ENCODE results near the gene CBFA2T2.
"Not testable (repeated sequence)": the region's sequence is repeated elsewhere in the genome, so short reads cannot be mapped to it uniquely, and the experiment has no call there.

The CBFA2T2 gene

DNA sequence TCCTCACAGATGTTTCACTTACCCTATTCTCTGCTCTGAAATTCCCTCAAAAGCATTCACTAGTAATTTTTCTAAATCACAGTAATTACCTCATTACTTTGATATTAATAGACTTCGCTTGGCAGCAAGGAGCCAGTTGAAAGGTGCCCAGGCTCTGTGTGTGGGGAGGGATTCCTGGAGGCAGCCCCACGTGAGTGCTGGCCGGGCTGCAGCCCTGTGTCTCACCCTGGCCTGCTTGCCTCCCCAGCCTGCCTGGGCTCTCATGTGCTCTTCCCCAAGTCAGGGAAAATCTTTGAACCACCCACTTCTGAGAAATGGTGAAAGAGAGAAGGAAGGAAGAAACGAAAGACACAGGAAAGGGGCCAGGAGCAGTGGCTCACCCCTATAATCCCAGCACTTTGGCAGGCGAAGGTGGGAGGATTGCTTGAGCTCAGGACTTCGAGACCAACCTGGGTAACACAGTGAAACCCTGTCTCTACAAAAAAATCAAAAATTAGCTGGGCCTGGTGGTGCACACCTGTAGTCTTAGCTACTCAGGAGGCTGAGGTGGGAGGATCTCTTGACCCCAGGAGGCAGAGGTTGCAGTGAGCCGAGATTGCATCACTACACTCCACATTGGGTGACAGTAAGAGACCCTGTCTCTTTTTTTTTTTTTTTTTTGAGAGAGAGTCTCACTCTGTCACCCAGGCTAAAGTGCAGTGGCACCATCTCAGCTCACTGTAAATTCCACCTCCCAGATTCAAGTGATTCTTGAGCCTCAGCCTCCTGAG is 26.4 kb upstream of the CBFA2T2 start:
- TF ChIP-seq, protein P1, sequence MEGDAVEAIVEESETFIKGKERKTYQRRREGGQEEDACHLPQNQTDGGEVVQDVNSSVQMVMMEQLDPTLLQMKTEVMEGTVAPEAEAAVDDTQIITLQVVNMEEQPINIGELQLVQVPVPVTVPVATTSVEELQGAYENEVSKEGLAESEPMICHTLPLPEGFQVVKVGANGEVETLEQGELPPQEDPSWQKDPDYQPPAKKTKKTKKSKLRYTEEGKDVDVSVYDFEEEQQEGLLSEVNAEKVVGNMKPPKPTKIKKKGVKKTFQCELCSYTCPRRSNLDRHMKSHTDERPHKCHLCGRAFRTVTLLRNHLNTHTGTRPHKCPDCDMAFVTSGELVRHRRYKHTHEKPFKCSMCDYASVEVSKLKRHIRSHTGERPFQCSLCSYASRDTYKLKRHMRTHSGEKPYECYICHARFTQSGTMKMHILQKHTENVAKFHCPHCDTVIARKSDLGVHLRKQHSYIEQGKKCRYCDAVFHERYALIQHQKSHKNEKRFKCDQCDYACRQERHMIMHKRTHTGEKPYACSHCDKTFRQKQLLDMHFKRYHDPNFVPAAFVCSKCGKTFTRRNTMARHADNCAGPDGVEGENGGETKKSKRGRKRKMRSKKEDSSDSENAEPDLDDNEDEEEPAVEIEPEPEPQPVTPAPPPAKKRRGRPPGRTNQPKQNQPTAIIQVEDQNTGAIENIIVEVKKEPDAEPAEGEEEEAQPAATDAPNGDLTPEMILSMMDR (IDR thresholded peaks at IDR 0.05; ENCODE audit: low read depth, low read length, missing control alignments) = no peak
- H3K4me3 ChIP-seq (ENCODE audit: low read depth, low read length) = no peak overlapping the region
- in situ Hi-C loops (cut with HindIII; ENCODE audit: low sequenced_read_pairs) = no loop called here
- no peak for DNase-seq (ENCODE audit: low read depth)

DNA sequence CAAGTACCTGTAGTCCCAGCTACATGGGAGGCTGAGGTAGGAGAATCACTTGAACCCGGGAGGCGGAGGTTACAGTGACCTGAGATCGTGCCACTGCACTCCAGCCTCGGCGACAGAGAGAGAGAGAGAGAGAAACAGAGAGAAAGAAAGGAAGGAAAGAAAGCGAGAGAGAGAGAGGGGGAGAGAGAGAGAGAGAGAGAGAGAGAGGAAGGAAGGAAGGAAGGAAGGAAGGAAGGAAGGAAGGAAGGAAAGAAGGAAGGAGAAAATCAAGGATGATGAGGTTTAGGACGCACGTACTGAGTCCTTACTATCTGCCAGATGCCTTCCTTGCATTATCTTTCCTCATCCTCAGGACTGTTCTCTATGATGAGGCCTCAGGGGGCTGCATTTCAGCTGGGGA is 25.1 kb upstream of the CBFA2T2 start:
- DNase-seq (ENCODE audit: low read depth); H3K4me3 ChIP-seq (ENCODE audit: low read depth, low read length); in situ Hi-C loops (cut with HindIII; ENCODE audit: low sequenced_read_pairs): not testable (repeated sequence)

DNA sequence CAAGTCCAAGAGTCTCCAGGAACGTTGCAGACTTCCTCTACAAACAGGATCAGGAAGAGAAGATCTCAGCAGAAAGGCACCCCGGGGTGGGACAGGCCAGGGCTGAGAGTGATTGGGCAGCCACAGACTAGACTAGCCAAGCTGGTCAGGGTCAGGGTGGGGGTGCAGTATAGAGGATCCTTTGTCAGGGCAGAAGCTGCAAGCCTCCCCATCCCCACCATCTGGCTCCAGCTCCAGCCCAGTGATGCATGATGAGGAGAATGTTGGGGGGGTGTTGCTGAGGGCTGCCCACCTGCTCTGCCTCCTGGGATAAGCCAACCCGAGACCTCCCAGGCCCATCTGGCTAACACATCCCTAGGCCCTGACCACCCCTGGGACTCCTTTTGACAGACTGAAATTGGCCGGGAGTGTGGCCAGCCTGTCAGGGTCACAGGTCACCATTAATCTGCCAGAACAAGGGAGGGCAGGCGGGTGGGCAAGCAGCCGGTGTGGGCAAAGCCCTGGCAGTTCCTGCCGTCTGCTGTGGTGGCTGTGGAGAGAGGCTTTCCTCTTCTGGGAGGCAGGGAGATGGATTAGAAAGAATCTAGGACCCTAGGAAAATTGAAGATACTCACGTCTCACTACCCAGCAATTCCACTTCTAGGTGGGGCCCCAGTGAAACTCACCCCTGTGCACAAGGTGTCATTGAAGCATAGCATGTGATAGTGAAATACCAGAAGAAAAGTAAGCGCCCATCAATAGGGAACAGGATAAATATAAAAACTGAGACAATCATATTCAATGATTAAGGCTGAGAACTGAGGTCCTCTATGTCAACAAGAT is 24.2 kb upstream of the CBFA2T2 start:
- in situ Hi-C loops (cut with HindIII; ENCODE audit: low sequenced_read_pairs) = no loop called here
- TF ChIP-seq, protein P1 (IDR thresholded peaks at IDR 0.05; ENCODE audit: low read depth, low read length, missing control alignments) = no peak
- H3K4me3 ChIP-seq (ENCODE audit: low read depth, low read length) = no peak overlapping the region
- no peak for DNase-seq (ENCODE audit: low read depth)

DNA sequence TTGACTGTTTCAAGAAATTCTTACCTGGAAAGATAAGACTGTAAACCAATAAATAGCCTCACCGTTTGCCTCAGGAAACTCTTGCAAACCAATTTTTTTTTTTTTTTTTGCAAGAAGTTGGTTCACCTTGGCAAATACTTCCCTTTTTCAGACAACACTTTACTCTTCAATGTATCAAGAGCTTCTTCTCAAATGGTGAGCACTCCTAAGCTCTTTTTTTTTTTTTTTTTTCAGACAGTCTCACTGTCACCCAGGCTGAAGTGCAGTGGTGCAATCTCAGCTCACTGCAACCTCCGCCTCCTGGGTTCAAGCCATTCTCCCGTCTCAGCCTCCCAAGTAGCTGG is 23.6 kb upstream of the CBFA2T2 start:
- H3K4me3 ChIP-seq (ENCODE audit: low read depth, low read length) = no peak overlapping the region
- no peak for DNase-seq (ENCODE audit: low read depth)
- in situ Hi-C loops (cut with HindIII; ENCODE audit: low sequenced_read_pairs) = no loop called here
- TF ChIP-seq, protein P1 (IDR thresholded peaks at IDR 0.05; ENCODE audit: low read depth, low read length, missing control alignments) = no peak

DNA sequence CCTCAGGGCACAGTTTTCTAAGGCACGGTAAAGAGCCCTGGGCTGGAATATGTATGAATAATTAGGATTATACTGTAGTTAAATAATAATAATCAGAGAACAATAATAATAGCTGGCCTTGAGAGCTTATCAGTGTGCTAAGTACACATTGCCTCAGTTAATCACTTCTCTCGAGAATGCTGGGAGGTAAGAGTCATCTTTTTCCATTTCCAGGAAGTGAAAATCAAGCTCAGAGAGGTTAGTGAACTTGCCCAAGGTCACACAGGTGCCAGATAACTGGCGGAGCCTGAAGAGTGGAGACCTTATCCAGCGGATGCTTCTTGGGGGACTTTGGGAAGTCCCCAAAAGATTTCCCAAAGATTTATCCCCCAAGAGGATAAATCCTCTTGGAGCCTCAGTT is 19.4 kb upstream of the CBFA2T2 start:
- TF ChIP-seq, protein P1 (IDR thresholded peaks at IDR 0.05; ENCODE audit: low read depth, low read length, missing control alignments) = no peak
- no peak for DNase-seq (ENCODE audit: low read depth)
- no peak overlapping the region for H3K4me3 ChIP-seq (ENCODE audit: low read depth, low read length)
- in situ Hi-C loops (cut with HindIII; ENCODE audit: low sequenced_read_pairs) = no loop called here

DNA sequence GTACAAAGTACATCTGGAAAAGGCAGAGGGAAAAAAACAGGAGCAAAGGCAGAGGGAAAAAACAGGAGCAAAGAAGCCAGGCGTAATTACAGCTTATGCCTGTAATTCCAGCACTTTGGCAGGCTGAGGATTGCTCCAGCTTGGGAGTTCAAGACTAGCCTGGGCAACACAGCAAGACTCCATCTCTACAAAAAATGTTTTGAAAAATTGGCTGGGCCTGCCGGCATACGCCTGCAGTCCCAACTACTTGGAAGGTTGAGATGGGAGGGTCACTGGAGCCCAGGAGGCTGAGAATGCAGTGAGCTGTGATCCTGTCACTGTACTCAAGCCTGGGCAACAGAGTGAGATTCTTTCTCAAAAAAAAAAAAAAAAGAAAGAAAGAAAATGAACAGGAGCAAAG is 19.0 kb upstream of the CBFA2T2 start:
- in situ Hi-C loops (cut with HindIII; ENCODE audit: low sequenced_read_pairs) = no loop called here
- no peak for DNase-seq (ENCODE audit: low read depth)
- TF ChIP-seq, protein P1 (IDR thresholded peaks at IDR 0.05; ENCODE audit: low read depth, low read length, missing control alignments) = no peak
- H3K4me3 ChIP-seq (ENCODE audit: low read depth, low read length) = no peak overlapping the region

DNA sequence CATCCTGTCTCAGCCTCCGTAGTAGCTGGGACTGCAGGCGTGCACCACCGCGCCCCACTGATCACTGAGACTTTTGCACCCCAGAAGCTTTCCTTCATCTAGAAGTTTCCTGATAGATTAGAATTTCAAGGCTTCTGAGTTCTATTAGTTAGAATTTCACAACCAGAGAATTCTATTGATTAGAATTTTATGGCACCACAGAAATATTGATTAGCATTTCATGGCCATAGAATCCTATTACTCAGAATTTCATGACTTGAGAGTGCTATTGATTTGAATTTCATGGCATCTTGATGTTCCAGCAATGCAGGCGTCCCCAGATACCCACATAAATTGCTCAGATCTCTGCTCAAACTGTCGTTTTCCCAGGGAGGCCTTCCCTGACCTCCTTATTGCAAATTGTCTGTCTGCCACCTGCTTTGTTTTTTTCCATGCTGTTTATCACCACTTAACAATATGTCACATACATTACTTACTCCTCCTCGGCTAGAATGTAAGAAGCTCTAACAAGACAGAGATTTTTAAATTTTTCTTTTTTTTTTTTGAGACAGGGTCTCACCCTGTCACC is 16.9 kb upstream of the CBFA2T2 start:
- DNase-seq (ENCODE audit: low read depth) = no peak
- in situ Hi-C loops (cut with HindIII; ENCODE audit: low sequenced_read_pairs) = no loop called here
- H3K4me3 ChIP-seq (ENCODE audit: low read depth, low read length) = no peak overlapping the region
- TF ChIP-seq, protein P1 (IDR thresholded peaks at IDR 0.05; ENCODE audit: low read depth, low read length, missing control alignments) = no peak
